H1 (cell line): ENCODE data around the gene SERINC5. TPM values are rescaled to one million over a fixed set of nuclear protein-coding genes. Genes with fewer than 3 reads are reported as not detected.

ENCODE experiments used
- CTCF ChIA-PET: fragments of 300-600 bp; sonication (Branson Sonifier 250); formaldehyde crosslinking; loops from one replicate; lab custom pipeline; 2021; ENCODE audit not compliant: partially characterized antibody; lab: Charles Lee
- POLR2A ChIA-PET: fragments of 300-600 bp; sonication (Branson Sonifier 250); formaldehyde crosslinking; loops from one replicate; lab custom pipeline; 2021; ENCODE audit warnings: inconsistent platforms; ENCODE audit not compliant: partially characterized antibody; lab: Charles Lee
- DNase-seq, 2 experiments: peaks; one replicate each; pipeline versions ENCODE4 v3.0.0 to v3.0.0-alpha.2; 2010 to 2022; ENCODE audit warnings: low spot score in 2 of 2, low read depth in 1 of 2, mixed read lengths in 1 of 2
- FAIRE-seq: peaks from 2 replicates; lab custom pipeline; 2011; peaks lifted over from hg19 to GRCh38; lab: Jason Lieb, UNC
- H2AFZ ChIP-seq: 2 replicates; pipeline ENCODE4 v1.8.1; 2012; ENCODE audit warnings: low read length, inconsistent platforms
- H2AK5ac ChIP-seq: 2 replicates; pipeline ENCODE4 v1.6.1; 2013; ENCODE audit warnings: low read depth, low read length
- H2BK120ac ChIP-seq: replicated peaks from 2 replicates; pipeline ENCODE3; 2013; ENCODE audit warnings: low read depth, low read length, inconsistent platforms
- H2BK12ac ChIP-seq: 2 replicates; pipeline ENCODE4 v1.6.1; 2013; ENCODE audit warnings: low read depth, low read length
- H2BK15ac ChIP-seq: 2 replicates; pipeline ENCODE4 v1.6.1; 2013; ENCODE audit warnings: low read length
- H2BK20ac ChIP-seq: 2 replicates; pipeline ENCODE4 v1.6.1; 2013; ENCODE audit warnings: low read length
- H2BK5ac ChIP-seq: 2 replicates; pipeline ENCODE4 v1.6.1; 2013; ENCODE audit warnings: low read depth, low read length
- H3K14ac ChIP-seq: 2 replicates; pipeline ENCODE4 v1.6.1; 2013; ENCODE audit warnings: inconsistent platforms; ENCODE audit not compliant: insufficient read length
- H3K18ac ChIP-seq: 2 replicates; pipeline ENCODE4 v1.6.1; 2013; ENCODE audit warnings: low read length; ENCODE audit errors: extremely low read depth
- H3K23ac ChIP-seq: 2 replicates; pipeline ENCODE4 v1.6.1; 2013; ENCODE audit warnings: inconsistent platforms; ENCODE audit not compliant: insufficient read length
- H3K23me2 ChIP-seq: 2 replicates; pipeline ENCODE4 v1.6.1; 2013; ENCODE audit warnings: low read depth, low read length
- H3K27ac ChIP-seq: 2 replicates; pipeline ENCODE4 v1.6.1; 2011; ENCODE audit warnings: low read depth, low read length, inconsistent platforms
- H3K27me3 ChIP-seq, 4 experiments: replicated peaks in 1 of 4; 1 replicate in 1 of 4; 2 replicates in 3 of 4; pipeline versions ENCODE4 v1.6.1 to v1.8.1; 2011 to 2013; ENCODE audit warnings: low read length in 3 of 4, mild to moderate bottlenecking in 3 of 4, inconsistent platforms in 2 of 4, mixed read lengths in 2 of 4, moderate library complexity in 1 of 4; ENCODE audit not compliant: control insufficient read depth in 3 of 4, insufficient read depth in 3 of 4; ENCODE audit errors: extremely low read depth in 1 of 4
- H3K36me3 ChIP-seq, 4 experiments: 2 replicates each; pipeline versions ENCODE4 v1.6.1 to v1.8.1; 2011 to 2013; ENCODE audit warnings: mild to moderate bottlenecking in 4 of 4, low read length in 3 of 4, moderate library complexity in 2 of 4, control low read depth in 1 of 4, inconsistent platforms in 1 of 4; ENCODE audit not compliant: insufficient read depth in 4 of 4, control insufficient read depth in 2 of 4
- H3K4ac ChIP-seq: replicated peaks from 2 replicates; pipeline ENCODE3; 2013; ENCODE audit warnings: low read length, low read depth, mixed read lengths, inconsistent platforms; ENCODE audit not compliant: insufficient read length
- H3K4me1 ChIP-seq, 4 experiments: replicated peaks in 1 of 4; 1 replicate in 1 of 4; 2 replicates in 3 of 4; pipeline versions ENCODE4 v1.6.1 to v1.8.1; 2011 to 2013; ENCODE audit warnings: low read length in 3 of 4, inconsistent platforms in 2 of 4, mixed read lengths in 1 of 4; ENCODE audit not compliant: insufficient read depth in 4 of 4, control insufficient read depth in 3 of 4
- H3K4me2 ChIP-seq, 2 experiments: 2 replicates each; pipeline versions ENCODE4 v1.6.1 to v1.8.1; 2011 to 2013; ENCODE audit warnings: low read depth in 2 of 2, low read length in 2 of 2, control low read depth in 1 of 2, inconsistent platforms in 1 of 2, mild to moderate bottlenecking in 1 of 2; ENCODE audit not compliant: insufficient read depth in 1 of 2
- H3K4me3 ChIP-seq, 4 experiments: fragments of 200-600, 300-600 bp in 1 of 4; sonication (generic), shearing (Covaris generic), sonication (Bioruptor Twin) in 1 of 4; 2 replicates each; pipeline versions ENCODE4 v1.5.1 to v1.8.1; 2011 to 2016; ENCODE audit warnings: low read length in 4 of 4, low read depth in 3 of 4, control low read depth in 2 of 4, inconsistent platforms in 2 of 4, mild to moderate bottlenecking in 2 of 4, mixed read lengths in 1 of 4, moderate library complexity in 1 of 4; ENCODE audit not compliant: insufficient read depth in 2 of 4; ENCODE audit errors: extremely low read depth in 1 of 4
- H3K56ac ChIP-seq: replicated peaks from 2 replicates; pipeline ENCODE3; 2013; ENCODE audit warnings: low read depth, mild to moderate bottlenecking, mixed read lengths, low read length, inconsistent platforms; ENCODE audit not compliant: insufficient read length
- H3K79me1 ChIP-seq: 2 replicates; pipeline ENCODE4 v1.6.1; 2013; ENCODE audit warnings: low read depth, low read length, control low read depth
- H3K79me2 ChIP-seq, 2 experiments: 2 replicates each; pipeline versions ENCODE4 v1.6.1 to v1.8.1; 2012 to 2013; ENCODE audit warnings: low read length in 2 of 2, mild to moderate bottlenecking in 2 of 2, inconsistent platforms in 1 of 2; ENCODE audit not compliant: insufficient read depth in 2 of 2, control insufficient read depth in 1 of 2
- H3K9ac ChIP-seq, 4 experiments: replicated peaks in 1 of 4; 1 replicate in 1 of 4; 2 replicates in 3 of 4; pipeline versions ENCODE4 v1.6.1 to v1.8.1; 2011 to 2013; ENCODE audit warnings: low read depth in 3 of 4, low read length in 3 of 4, control low read depth in 2 of 4, mild to moderate bottlenecking in 2 of 4, moderate library complexity in 2 of 4, inconsistent platforms in 1 of 4; ENCODE audit errors: extremely low read depth in 1 of 4
- H3K9me3 ChIP-seq, 2 experiments: 2 replicates each; pipeline versions ENCODE4 v1.6.1 to v1.8.1; 2012 to 2013; ENCODE audit warnings: mild to moderate bottlenecking in 2 of 2, moderate library complexity in 2 of 2, control low read depth in 1 of 2, inconsistent platforms in 1 of 2, low read depth in 1 of 2, low read length in 1 of 2, mixed read lengths in 1 of 2; ENCODE audit not compliant: insufficient read depth in 2 of 2
- H4K20me1 ChIP-seq, 2 experiments: replicated peaks in 1 of 2; 2 replicates each; pipeline versions ENCODE3 to v1.8.1; 2011 to 2013; ENCODE audit warnings: inconsistent platforms in 2 of 2, low read length in 2 of 2, mild to moderate bottlenecking in 1 of 2; ENCODE audit not compliant: insufficient read depth in 2 of 2, control insufficient read depth in 1 of 2
- H4K5ac ChIP-seq: 2 replicates; pipeline ENCODE4 v1.6.1; 2013; ENCODE audit warnings: low read length, low read depth, mixed read lengths, inconsistent platforms; ENCODE audit not compliant: insufficient read length
- H4K8ac ChIP-seq: 2 replicates; pipeline ENCODE4 v1.8.0; 2013; ENCODE audit warnings: mild to moderate bottlenecking, moderate library complexity, low read length, inconsistent platforms; ENCODE audit not compliant: insufficient read depth; ENCODE audit errors: extremely low read depth
- H4K91ac ChIP-seq: replicated peaks from 2 replicates; pipeline ENCODE3; 2013; ENCODE audit warnings: low read length, mixed read lengths, inconsistent platforms; ENCODE audit not compliant: insufficient read length
- CHD1 ChIP-seq: IDR thresholded peaks from 2 replicates; pipeline ENCODE4 v1.6.1; 2012; ENCODE audit warnings: low read depth, low read length, improper control_type of control experiment
- CTBP2 ChIP-seq: IDR thresholded peaks from 2 replicates; pipeline ENCODE4 v1.7.0; 2011; ENCODE audit warnings: borderline replicate concordance, mild to moderate bottlenecking, moderate library complexity, mixed read lengths, low read length; ENCODE audit not compliant: insufficient read depth, insufficient read length
- E2F6 ChIP-seq: IDR thresholded peaks from 2 replicates; pipeline ENCODE4 v1.6.1; 2012; ENCODE audit warnings: inconsistent platforms
- MAFK ChIP-seq: IDR thresholded peaks from 2 replicates; pipeline ENCODE4 v1.6.1; 2012; ENCODE audit warnings: low read depth, mild to moderate bottlenecking, improper control_type of control experiment, low read length
- RAD21 ChIP-seq, 2 experiments: IDR thresholded peaks in 1 of 2; conservative IDR thresholded peaks in 1 of 2; 2 replicates each; pipeline ENCODE4 v1.6.1; 2011; ENCODE audit warnings: low read depth in 2 of 2, low read length in 2 of 2, improper control_type of control experiment in 1 of 2, inconsistent platforms in 1 of 2, mild to moderate bottlenecking in 1 of 2, moderate library complexity in 1 of 2
- SP1 ChIP-seq: IDR thresholded peaks from 2 replicates; pipeline ENCODE4 v1.6.1; 2011; ENCODE audit warnings: low read depth, low read length
- TEAD4 ChIP-seq: IDR thresholded peaks from 2 replicates; pipeline ENCODE4 v1.6.1; 2012; ENCODE audit warnings: low read depth, low read length, inconsistent platforms, mixed read lengths
- WGBS, 2 experiments: shearing (Covaris generic) in 1 of 2; methylation state at CpG; one replicate each; pipeline versions ENCODE4 v1.1.6 to v1.1.7; 2013 to 2015; ENCODE audit warnings: low lambda C conversion rate in 2 of 2, mixed read lengths in 2 of 2, inconsistent platforms in 1 of 2, low coverage in 1 of 2, missing lambda C conversion rate in 1 of 2; ENCODE audit not compliant: insufficient replicate concordance in 2 of 2, insufficient coverage in 1 of 2, insufficient read length in 1 of 2; ENCODE audit errors: extremely low coverage in 1 of 2, missing lambda C conversion rate in 1 of 2; 5-methylcytosine and 5-hydroxymethylcytosine counted together
- polyA plus RNA-seq, 7 experiments: library from polyadenylated mRNA; depleted of rRNA in 3 of 7; stranded (reverse) in 5 of 7; unstranded in 2 of 7; fragments of >200 nt in 5 of 7; fragments of 200-250 nt in 2 of 7; gene quantifications; 1 replicate in 5 of 7; 2 replicates in 1 of 7; 4 replicates in 1 of 7; pipeline versions ENCODE4 v1.2.1 to v1.2.3, GENCODE V29; 2011 to 2013; ENCODE audit warnings: missing spikeins in 2 of 7, mixed read lengths in 2 of 7
- total RNA-seq: library from RNA; stranded (reverse); fragmentation: NEBNext Ultra II Directional; extraction: Animal tissue kit (Norgen Biotek cat#: 25700); gene quantifications from 2 replicates; pipeline ENCODE4 v1.2.1, GENCODE V29; 2021
- TF ChIP-seq, protein P1 (sequence below), 3 experiments: IDR thresholded peaks; 1 replicate in 2 of 3; 2 replicates in 1 of 3; pipeline versions ENCODE4 v1.5.1 to v1.6.1; 2011; ENCODE audit warnings: low read length in 3 of 3, mild to moderate bottlenecking in 3 of 3, inconsistent platforms in 2 of 3, low read depth in 1 of 3, moderate library complexity in 1 of 3; ENCODE audit not compliant: insufficient read depth in 1 of 3; ENCODE audit errors: control extremely low read depth in 1 of 3

SERINC5 gene
- total and polyA plus RNA-seq, 2 of the 8 experiments (the other 6 are each of a cell fraction or from before 2014, with no cell fraction given) = 32.2 to 149 TPM

- Histone ChIP-seq H3K18ac (no peak overlapping the region), H2BK20ac (peak overlapping the region; percentile 62; the same call in 1 of the 2 replicates), H4K20me1 (no peaks in the 10 kb centered on the region), H3K79me2 (no peaks in the 10 kb centered on the region), H3K23me2 (no peaks in the 10 kb centered on the region), H3K27me3 (no peaks in the 10 kb centered on the region), H2BK120ac (no peak overlapping the region), H3K79me1 (no peaks in the 10 kb centered on the region), H2BK15ac (no peak overlapping the region), H4K91ac (no peak overlapping the region), H3K36me3 (no peaks in the 10 kb centered on the region), H3K27ac (no peak overlapping the region), H3K4ac (no peak overlapping the region), H2AK5ac (no peak overlapping the region), H2BK12ac (no peak overlapping the region), H3K23ac (no peak overlapping the region), H4K8ac (no peak overlapping the region), H3K9me3 (no peaks in the 10 kb centered on the region), H3K4me2 (no peak overlapping the region), H4K5ac (no peak overlapping the region), H3K14ac (no peak overlapping the region), H3K9ac (no peak overlapping the region), H3K4me3 (no peak overlapping the region), H2BK5ac (no peak overlapping the region; the same call in 1 of the 2 replicates), H2AFZ (no peak overlapping the region), H3K56ac (no peak overlapping the region), H3K4me1 (no peaks in the 10 kb centered on the region)
- FAIRE-seq (peak; percentile 93), DNase-seq (no peak)
- POLR2A ChIA-PET = interaction anchor here (0.6 to 1.2 kb wide), 2 partner anchors 14 to 58 kb away, joined by 3 read pairs; no protein-coding TSS in a partner anchor
- 81% methylated on average over 2 of the region's 2 CpGs; no CpG with 5 or more reads in 1 of the 2 experiments for WGBS, 2 experiments
- TF ChIP-seq E2F6 = peak; percentile 34; the same call in 1 of the 2 replicates
- no peak for TF ChIP-seq MAFK
- no peak for TF ChIP-seq SP1
- TF ChIP-seq TEAD4 = no peak
- TF ChIP-seq CHD1 = no peak
- no peak for TF ChIP-seq CTBP2
- peak; percentile 95 to 96 for TF ChIP-seq RAD21 (IDR thresholded peaks at IDR 0.05 in 1 of 2, conservative IDR thresholded peaks at IDR 0.05 in 1 of 2; ENCODE audit: low read depth in 2 of 2, low read length in 2 of 2)
- TF ChIP-seq, protein P1, sequence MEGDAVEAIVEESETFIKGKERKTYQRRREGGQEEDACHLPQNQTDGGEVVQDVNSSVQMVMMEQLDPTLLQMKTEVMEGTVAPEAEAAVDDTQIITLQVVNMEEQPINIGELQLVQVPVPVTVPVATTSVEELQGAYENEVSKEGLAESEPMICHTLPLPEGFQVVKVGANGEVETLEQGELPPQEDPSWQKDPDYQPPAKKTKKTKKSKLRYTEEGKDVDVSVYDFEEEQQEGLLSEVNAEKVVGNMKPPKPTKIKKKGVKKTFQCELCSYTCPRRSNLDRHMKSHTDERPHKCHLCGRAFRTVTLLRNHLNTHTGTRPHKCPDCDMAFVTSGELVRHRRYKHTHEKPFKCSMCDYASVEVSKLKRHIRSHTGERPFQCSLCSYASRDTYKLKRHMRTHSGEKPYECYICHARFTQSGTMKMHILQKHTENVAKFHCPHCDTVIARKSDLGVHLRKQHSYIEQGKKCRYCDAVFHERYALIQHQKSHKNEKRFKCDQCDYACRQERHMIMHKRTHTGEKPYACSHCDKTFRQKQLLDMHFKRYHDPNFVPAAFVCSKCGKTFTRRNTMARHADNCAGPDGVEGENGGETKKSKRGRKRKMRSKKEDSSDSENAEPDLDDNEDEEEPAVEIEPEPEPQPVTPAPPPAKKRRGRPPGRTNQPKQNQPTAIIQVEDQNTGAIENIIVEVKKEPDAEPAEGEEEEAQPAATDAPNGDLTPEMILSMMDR (IDR thresholded peaks at IDR 0.05; ENCODE audit: control extremely low read depth in 1 of 3, insufficient read depth in 1 of 3, low read depth in 1 of 3, low read length in 3 of 3) = peak in 2 of 3 experiments; percentile 78; a peak in 3 of 4 replicates
- CTCF ChIA-PET = interaction anchor here (0.7 to 10.0 kb wide), 23 partner anchors 9 to 232 kb away, joined by 3 to 100 read pairs (median 3); partner anchors contain the start of gene SERINC5
These were observed 19.5 kb upstream of the SERINC5 start for GRCh38 chr5:80275347-80275746.
